DMS114 treated with DMSO at 0.1 percent for 48 hours (cell line): ENCODE data around the gene METTL22.
A peak's percentile ranks its signal among the peaks of the same experiment; 100 is the strongest.

ENCODE experiments used
- DNase-seq: peaks from one replicate; lab custom pipeline; 2025; ENCODE audit not compliant: unreplicated experiment; lab: John Stamatoyannopoulos, UW

The METTL22 gene

GRCh38 chr16:8663192-8664089, 41.9 kb downstream of the METTL22 start:
- no peak for DNase-seq

GRCh38 chr16:8665529-8665928, 44.0 kb downstream of the METTL22 start:
- no peak for DNase-seq

- no peak for DNase-seq
Observed at GRCh38 chr16:8667492-8667891, 46.0 kb downstream of the METTL22 start.

GRCh38 chr16:8668113-8668512, 46.6 kb downstream of the METTL22 start:
- DNase-seq, result no peak

- DNase-seq, result no peak
Observed at GRCh38 chr16:8669481-8669880, 48.0 kb downstream of the METTL22 start.

- no peak for DNase-seq
Observed at GRCh38 chr16:8670014-8670560, 48.6 kb downstream of the METTL22 start.

- DNase-seq, result no peak
Observed at GRCh38 chr16:8673611-8674412, 52.3 kb downstream of the METTL22 start.

GRCh38 chr16:8674413-8675022, 53.0 kb downstream of the METTL22 start, which contains the start of gene ABAT:
ABAT (plus strand) TSS chr16:8674617; CDS start chr16:8735740, 61,123 bp downstream.
- DNase-seq, result peak; percentile 44

- no peak for DNase-seq
Observed at GRCh38 chr16:8675183-8676159, 54.0 kb downstream of the METTL22 start.

GRCh38 chr16:8676160-8676547, 54.7 kb downstream of the METTL22 start:
- no peak for DNase-seq

GRCh38 chr16:8676737-8677375, 55.4 kb downstream of the METTL22 start:
- DNase-seq, result no peak

GRCh38 chr16:8677481-8677880, 56.0 kb downstream of the METTL22 start:
- no peak for DNase-seq

- DNase-seq, result no peak
Observed at GRCh38 chr16:8678068-8678927, 56.8 kb downstream of the METTL22 start.

- DNase-seq, result no peak
Observed at GRCh38 chr16:8679151-8679550, 57.7 kb downstream of the METTL22 start.

GRCh38 chr16:8682551-8683259, 61.2 kb downstream of the METTL22 start:
- no peak for DNase-seq

GRCh38 chr16:8683640-8684039, 62.1 kb downstream of the METTL22 start:
- DNase-seq, result no peak

- DNase-seq, result no peak
Observed at GRCh38 chr16:8685617-8686016, 64.1 kb downstream of the METTL22 start.

- DNase-seq, result no peak
Observed at GRCh38 chr16:8686031-8686621, 64.6 kb downstream of the METTL22 start.
